ENCODE results near the gene SLC2A8.

Gene SLC2A8

GRCh38 chr9:127444283-127444920, 47.4 kb downstream of the SLC2A8 start:
- DNase-seq: no peak

DNA sequence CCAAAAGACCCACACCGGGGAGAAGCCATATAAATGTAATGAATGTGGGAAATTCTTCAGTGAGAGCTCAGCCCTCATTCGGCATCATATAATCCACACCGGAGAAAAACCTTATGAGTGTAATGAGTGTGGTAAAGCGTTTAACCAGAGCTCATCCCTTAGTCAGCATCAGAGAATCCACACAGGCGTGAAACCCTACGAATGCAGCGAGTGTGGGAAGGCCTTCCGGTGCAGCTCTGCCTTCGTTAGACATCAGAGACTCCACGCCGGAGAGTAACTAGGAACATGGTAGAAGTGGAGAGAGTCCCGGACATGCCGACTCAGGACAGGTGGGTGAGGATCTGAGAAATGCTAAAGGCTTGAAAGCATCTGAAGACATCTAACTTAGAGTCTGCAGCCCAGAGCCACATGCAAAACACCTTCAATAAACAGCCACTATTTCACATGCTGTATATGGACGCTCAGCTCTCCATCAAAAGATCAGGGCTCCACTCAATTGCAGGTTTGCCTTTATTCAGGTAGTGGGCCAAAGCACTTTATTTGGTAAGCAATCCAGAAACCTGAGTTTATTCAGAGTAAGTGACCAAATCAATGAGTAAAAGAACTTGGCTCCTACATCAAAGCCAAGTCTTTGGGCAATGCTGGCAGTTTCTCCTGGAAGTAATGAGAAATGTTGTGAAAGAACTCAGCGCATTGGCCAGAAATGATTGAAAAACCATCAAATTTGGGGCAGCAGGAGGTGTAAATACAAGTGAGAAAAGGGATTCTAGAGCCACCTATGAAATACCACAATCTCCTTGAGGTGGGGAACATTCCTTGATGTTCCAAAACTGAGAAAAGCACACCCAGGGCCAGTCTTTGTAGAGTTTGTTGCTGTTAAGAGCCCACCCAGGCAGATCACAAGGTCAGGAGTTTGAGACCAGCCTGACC, 48.2 kb downstream of the SLC2A8 start:
- DNase-seq: no peak

GRCh38 chr9:127445851-127446712, 49.1 kb downstream of the SLC2A8 start:
- no peak for DNase-seq

GRCh38 chr9:127446713-127447415, 49.9 kb downstream of the SLC2A8 start:
- DNase-seq: no peak

GRCh38 chr9:127447416-127448111, 50.6 kb downstream of the SLC2A8 start:
- DNase-seq: no peak

- no peak for DNase-seq
Measured at GRCh38 chr9:127448112-127448805, 51.3 kb downstream of the SLC2A8 start.

- no peak for DNase-seq
Measured at GRCh38 chr9:127449332-127449966, 52.5 kb downstream of the SLC2A8 start.

- peak; percentile 64 for DNase-seq
Measured at GRCh38 chr9:127450243-127450760, 53.3 kb downstream of the SLC2A8 start.

GRCh38 chr9:127450830-127451607, 54.0 kb downstream of the SLC2A8 start, which contains the start of the genes LRSAM1 and RPL12:
Gene LRSAM1, plus strand, starts transcription at chr9:127451510. Its CDS starts 3,018 bp downstream, at chr9:127454528.
Gene RPL12, minus strand, starts transcription at chr9:127451406. Its CDS starts 89 bp downstream, at chr9:127451317.
- DNase-seq: peak; percentile 99

GRCh38 chr9:127451608-127451857, 54.6 kb downstream of the SLC2A8 start:
- DNase-seq: no peak

GRCh38 chr9:127451858-127452656, 55.1 kb downstream of the SLC2A8 start:
- DNase-seq: peak; percentile 81

DNA sequence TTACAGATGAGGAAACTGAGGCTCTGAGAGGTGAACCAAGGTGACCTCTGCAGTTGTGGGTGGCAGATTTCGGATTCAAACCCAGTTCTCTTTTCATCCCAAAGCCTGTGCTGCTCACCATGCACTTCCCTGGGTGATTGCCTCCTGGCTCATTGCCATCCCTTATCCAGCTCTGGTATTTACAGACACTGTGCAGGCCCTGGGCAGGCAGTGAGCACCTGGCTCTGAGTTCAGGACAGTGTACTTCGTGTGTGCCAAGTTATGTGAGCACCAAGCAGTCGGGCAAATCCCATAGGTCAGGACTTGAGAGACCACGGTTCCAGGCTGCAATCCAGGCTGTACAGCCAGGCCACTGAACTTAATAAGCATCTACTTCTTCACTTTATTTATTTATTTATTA, 55.7 kb downstream of the SLC2A8 start:
- no peak for DNase-seq

- DNase-seq: peak; percentile 67
Measured at GRCh38 chr9:127455324-127455992, 58.5 kb downstream of the SLC2A8 start.

DNA sequence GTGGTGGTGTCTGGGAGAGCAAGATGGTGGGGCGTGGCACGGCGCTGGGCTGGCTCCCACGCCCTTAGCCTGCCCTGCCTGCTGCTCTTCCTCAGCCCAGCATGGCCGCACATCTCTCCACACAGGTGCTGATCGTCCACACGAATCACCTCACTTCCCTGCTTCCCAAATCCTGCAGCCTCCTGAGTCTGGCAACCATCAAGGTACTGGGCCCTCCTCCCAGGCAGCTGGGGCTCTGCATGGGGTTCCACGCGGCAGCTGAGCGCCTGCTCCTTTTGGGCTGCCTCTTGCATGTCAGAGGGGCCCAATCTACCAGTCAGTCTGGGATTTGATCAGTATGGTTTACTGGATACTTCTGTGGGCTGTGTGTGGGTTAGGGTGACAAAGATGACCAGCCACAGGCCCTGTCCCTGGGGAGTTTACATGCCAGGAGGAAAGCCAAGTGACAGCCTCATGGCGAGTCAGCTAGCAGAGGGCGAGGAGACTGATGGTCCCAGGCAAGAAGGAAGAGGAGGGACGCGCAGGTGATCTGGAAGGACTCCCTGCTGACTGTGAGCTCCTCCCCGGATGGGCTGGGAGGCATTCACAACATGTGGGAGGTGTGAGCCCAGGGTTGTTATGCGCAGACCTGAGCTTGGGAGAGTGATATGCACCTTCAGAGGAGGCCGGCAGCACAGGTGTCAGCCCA, 60.4 kb downstream of the SLC2A8 start:
- DNase-seq: no peak
